Esophagus squamous epithelium (tissue), 4 donors: ENCODE data around the gene SDK2.

ENCODE experiments used
- POLR2A ChIP-seq, 4 donors: fragments of 450-650 bp; IDR thresholded peaks; one replicate each; pipeline ENCODE4 v1.6.1; 2017; ENCODE audit warnings: antibody characterized with exemption in 4 of 4, mild to moderate bottlenecking in 4 of 4, moderate library complexity in 3 of 4
- TF ChIP-seq, protein P1 (sequence below), 6 experiments: fragments of 450-650 bp in 4 of 6; fragments of 200-600 bp in 2 of 6; sonication (generic) in 2 of 6; IDR thresholded peaks; one replicate each; pipeline ENCODE4 v1.5.1; 2016 to 2019; ENCODE audit warnings: antibody characterized with exemption in 6 of 6, mild to moderate bottlenecking in 4 of 6, moderate library complexity in 4 of 6

DNA sequence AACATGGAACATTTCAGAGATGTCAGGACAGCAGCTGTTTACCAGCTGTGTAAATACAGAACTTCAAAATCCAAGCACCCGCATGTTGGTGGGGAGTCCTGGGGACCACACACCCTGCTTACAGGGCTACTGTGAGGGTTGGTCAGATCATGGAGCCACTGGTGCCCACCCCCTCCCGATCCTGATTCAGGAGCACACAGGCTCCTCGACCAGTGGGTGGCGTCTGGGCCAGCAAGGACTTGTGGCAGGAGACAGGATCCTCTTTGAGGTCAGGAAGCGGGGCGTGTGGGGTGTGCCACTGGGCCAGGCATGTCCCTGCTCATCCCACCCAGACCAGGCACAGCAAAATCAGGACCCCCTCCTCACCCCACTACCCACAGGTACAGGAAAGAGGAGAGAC, 83.6 kb downstream of the SDK2 start:
- TF ChIP-seq POLR2A (IDR thresholded peaks at IDR 0.05): no peak
- TF ChIP-seq, protein P1, sequence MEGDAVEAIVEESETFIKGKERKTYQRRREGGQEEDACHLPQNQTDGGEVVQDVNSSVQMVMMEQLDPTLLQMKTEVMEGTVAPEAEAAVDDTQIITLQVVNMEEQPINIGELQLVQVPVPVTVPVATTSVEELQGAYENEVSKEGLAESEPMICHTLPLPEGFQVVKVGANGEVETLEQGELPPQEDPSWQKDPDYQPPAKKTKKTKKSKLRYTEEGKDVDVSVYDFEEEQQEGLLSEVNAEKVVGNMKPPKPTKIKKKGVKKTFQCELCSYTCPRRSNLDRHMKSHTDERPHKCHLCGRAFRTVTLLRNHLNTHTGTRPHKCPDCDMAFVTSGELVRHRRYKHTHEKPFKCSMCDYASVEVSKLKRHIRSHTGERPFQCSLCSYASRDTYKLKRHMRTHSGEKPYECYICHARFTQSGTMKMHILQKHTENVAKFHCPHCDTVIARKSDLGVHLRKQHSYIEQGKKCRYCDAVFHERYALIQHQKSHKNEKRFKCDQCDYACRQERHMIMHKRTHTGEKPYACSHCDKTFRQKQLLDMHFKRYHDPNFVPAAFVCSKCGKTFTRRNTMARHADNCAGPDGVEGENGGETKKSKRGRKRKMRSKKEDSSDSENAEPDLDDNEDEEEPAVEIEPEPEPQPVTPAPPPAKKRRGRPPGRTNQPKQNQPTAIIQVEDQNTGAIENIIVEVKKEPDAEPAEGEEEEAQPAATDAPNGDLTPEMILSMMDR (IDR thresholded peaks at IDR 0.05): peak in 1 of 6 experiments; percentile 23
